ENCODE measurements around the gene SLIT3.

DNA sequence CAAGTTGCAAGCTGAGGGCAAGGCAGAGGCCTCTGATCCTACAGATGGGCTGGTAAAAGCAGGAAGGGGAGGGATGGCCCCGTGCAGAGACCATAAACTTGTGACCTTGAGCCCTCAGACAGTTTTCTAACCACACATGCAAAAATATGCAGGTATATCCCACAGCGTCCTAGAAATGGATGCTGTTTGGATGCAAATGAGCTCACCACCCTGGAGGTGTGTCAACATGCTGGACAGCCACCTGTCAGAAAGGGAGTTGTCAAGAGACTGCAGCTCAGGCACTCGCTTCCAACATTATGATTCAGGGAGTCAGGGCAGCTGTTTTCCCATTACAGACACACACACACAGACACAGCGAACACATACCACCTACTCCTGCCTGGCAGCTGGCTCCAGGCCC lies 624.4 kb downstream of the SLIT3 start:
- TF ChIP-seq, protein P1, sequence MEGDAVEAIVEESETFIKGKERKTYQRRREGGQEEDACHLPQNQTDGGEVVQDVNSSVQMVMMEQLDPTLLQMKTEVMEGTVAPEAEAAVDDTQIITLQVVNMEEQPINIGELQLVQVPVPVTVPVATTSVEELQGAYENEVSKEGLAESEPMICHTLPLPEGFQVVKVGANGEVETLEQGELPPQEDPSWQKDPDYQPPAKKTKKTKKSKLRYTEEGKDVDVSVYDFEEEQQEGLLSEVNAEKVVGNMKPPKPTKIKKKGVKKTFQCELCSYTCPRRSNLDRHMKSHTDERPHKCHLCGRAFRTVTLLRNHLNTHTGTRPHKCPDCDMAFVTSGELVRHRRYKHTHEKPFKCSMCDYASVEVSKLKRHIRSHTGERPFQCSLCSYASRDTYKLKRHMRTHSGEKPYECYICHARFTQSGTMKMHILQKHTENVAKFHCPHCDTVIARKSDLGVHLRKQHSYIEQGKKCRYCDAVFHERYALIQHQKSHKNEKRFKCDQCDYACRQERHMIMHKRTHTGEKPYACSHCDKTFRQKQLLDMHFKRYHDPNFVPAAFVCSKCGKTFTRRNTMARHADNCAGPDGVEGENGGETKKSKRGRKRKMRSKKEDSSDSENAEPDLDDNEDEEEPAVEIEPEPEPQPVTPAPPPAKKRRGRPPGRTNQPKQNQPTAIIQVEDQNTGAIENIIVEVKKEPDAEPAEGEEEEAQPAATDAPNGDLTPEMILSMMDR (IDR thresholded peaks at IDR 0.05; ENCODE audit: low read depth, low read length) = no peak
- TF ChIP-seq, protein P2, sequence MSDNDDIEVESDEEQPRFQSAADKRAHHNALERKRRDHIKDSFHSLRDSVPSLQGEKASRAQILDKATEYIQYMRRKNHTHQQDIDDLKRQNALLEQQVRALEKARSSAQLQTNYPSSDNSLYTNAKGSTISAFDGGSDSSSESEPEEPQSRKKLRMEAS (IDR thresholded peaks at IDR 0.05; ENCODE audit: low read depth, low read length) = no peak
- TF ChIP-seq MYC (IDR thresholded peaks at IDR 0.05; ENCODE audit: low read depth, low read length) (no peak), POLR2A (IDR thresholded peaks at IDR 0.05; ENCODE audit: extremely low read depth, insufficient read length) (no peak)

All from NB4 (cell line).